HG03565 (cell line): Measurements from ENCODE around the gene ACTR3C.
"Not testable (repeated sequence)": the region's sequence is repeated elsewhere in the genome, so short reads cannot be mapped to it uniquely, and the experiment has no call there.

Experiments used
- ATAC-seq: cut with Tn5 transposase; IDR thresholded peaks from one replicate; pipeline ENCODE4 v1.9.1; 2021; ENCODE audit warnings: mild to moderate bottlenecking, moderate library complexity; ENCODE audit not compliant: unreplicated experiment

The ACTR3C gene

GRCh38 chr7:150219941-150220658, 103.2 kb downstream of the ACTR3C start:
- not testable (repeated sequence) for ATAC-seq

- ATAC-seq, result not testable (repeated sequence)
Observed at GRCh38 chr7:150206848-150207247, 116.5 kb downstream of the ACTR3C start.

- ATAC-seq, result not testable (repeated sequence)
Observed at GRCh38 chr7:150205866-150206265, 117.5 kb downstream of the ACTR3C start.

- not testable (repeated sequence) for ATAC-seq
Observed at GRCh38 chr7:150204577-150204976, 118.8 kb downstream of the ACTR3C start.

- ATAC-seq, result not testable (repeated sequence)
Observed at GRCh38 chr7:150202894-150203293, 120.5 kb downstream of the ACTR3C start.
